Osteocyte (in vitro differentiated cells): ENCODE measurements around the gene TBRG1. TPM values are rescaled to one million over a fixed set of nuclear protein-coding genes. Genes with fewer than 3 reads are reported as not detected.
A peak's percentile ranks its signal among the peaks of the same experiment; 100 is the strongest.

Experiments used
- DNase-seq: peaks from one replicate; pipeline ENCODE4 v3.0.0; 2021; ENCODE audit warnings: mixed read lengths; ENCODE audit not compliant: unreplicated experiment; ENCODE audit errors: extremely low spot score
- H3K27ac Mint-ChIP-seq: one replicate; pipeline ENCODE4 v1.8.0; 2021; ENCODE audit warnings: mild to moderate bottlenecking, mixed read lengths; ENCODE audit not compliant: unreplicated experiment
- H3K27me3 Mint-ChIP-seq: one replicate; pipeline ENCODE4 v1.8.0; 2021; ENCODE audit warnings: mixed read lengths; ENCODE audit not compliant: unreplicated experiment
- H3K36me3 Mint-ChIP-seq: one replicate; pipeline ENCODE4 v1.8.0; 2021; ENCODE audit warnings: mixed read lengths; ENCODE audit not compliant: unreplicated experiment
- H3K4me1 Mint-ChIP-seq: one replicate; pipeline ENCODE4 v1.8.0; 2021; ENCODE audit warnings: mixed read lengths; ENCODE audit not compliant: unreplicated experiment
- H3K4me3 Mint-ChIP-seq: one replicate; pipeline ENCODE4 v1.8.0; 2021; ENCODE audit warnings: mild to moderate bottlenecking, moderate library complexity, mixed read lengths; ENCODE audit not compliant: unreplicated experiment
- H3K9me3 Mint-ChIP-seq: one replicate; pipeline ENCODE4 v1.8.0; 2021; ENCODE audit warnings: mixed read lengths; ENCODE audit not compliant: unreplicated experiment
- total RNA-seq: library from RNA; stranded (reverse); gene quantifications from 2 replicates; pipeline ENCODE4 v1.2.1, GENCODE V29; 2021
- TF ChIP-seq, protein P1 (sequence below): fragments of 200-600 bp; sonication (generic); IDR thresholded peaks from 2 replicates; pipeline ENCODE4 v1.5.0; 2021; ENCODE audit warnings: antibody characterized with exemption, mild to moderate bottlenecking, moderate library complexity

TBRG1 gene
- total RNA-seq, 1 donor from 2014 or later: 34.8 TPM

DNA sequence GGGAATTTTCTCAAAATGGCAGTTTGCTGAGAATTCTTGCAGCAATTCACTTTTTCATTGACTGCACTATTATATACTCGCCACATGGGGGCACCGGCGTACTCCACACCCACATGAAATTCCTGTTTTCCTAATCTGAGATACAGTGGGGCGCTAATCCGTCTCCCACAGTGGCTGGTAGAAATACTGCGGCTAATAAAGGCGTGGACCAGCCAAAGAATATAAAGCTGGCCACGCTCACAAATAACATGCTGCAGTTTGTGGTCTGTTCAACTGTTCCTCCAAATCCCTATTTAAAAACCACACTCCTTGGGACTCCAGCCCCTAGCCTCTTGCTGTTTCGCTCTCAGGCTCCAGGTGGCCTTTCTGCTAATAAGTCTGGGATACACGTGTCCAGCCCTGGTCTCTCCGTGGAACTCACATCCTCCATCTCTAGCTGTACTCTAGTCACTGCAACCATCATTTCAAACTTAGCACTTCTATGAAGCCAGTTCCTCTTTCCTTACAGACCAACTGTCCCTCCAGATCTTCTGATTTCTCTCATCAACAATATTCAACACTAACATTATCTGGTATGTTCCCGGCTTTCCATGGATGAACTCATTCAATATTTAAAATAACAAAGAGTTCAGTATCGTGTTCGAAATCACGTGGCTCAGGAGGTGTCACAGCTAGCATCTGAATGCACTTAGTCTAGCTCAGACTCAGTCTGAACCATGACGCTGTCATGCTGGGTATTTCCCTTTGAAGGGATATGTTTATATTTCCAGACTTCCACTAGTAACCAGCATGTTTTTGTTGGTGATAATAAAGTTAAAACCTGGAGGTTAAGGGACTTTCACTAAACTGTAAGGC is 22.0 kb downstream of the TBRG1 start:
- H3K4me3 Mint-ChIP-seq: peak overlapping the region; percentile 0

GRCh38 chr11:124646148-124646547 is 23.5 kb downstream of the TBRG1 start:
- no peak overlapping the region for H3K27ac Mint-ChIP-seq
- H3K4me1 Mint-ChIP-seq: peaks cover 4% of the 10 kb centered on the region
- H3K27me3 Mint-ChIP-seq: no peaks in the 10 kb centered on the region
- no peaks in the 10 kb centered on the region for H3K36me3 Mint-ChIP-seq
- TF ChIP-seq, protein P1, sequence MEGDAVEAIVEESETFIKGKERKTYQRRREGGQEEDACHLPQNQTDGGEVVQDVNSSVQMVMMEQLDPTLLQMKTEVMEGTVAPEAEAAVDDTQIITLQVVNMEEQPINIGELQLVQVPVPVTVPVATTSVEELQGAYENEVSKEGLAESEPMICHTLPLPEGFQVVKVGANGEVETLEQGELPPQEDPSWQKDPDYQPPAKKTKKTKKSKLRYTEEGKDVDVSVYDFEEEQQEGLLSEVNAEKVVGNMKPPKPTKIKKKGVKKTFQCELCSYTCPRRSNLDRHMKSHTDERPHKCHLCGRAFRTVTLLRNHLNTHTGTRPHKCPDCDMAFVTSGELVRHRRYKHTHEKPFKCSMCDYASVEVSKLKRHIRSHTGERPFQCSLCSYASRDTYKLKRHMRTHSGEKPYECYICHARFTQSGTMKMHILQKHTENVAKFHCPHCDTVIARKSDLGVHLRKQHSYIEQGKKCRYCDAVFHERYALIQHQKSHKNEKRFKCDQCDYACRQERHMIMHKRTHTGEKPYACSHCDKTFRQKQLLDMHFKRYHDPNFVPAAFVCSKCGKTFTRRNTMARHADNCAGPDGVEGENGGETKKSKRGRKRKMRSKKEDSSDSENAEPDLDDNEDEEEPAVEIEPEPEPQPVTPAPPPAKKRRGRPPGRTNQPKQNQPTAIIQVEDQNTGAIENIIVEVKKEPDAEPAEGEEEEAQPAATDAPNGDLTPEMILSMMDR: no peak
- no peaks in the 10 kb centered on the region for H3K9me3 Mint-ChIP-seq
- DNase-seq: no peak
- no peak overlapping the region for H3K4me3 Mint-ChIP-seq

More for the DNA sequence above, 22.0 kb downstream of the TBRG1 start:
- Mint-ChIP-seq H3K4me1 (peaks cover 4% of the 10 kb centered on the region), H3K9me3 (no peaks in the 10 kb centered on the region), H3K27me3 (no peaks in the 10 kb centered on the region), H3K27ac (no peak overlapping the region), H3K36me3 (no peaks in the 10 kb centered on the region)
- TF ChIP-seq, protein P1: peak; percentile 84
- no peak for DNase-seq

DNA sequence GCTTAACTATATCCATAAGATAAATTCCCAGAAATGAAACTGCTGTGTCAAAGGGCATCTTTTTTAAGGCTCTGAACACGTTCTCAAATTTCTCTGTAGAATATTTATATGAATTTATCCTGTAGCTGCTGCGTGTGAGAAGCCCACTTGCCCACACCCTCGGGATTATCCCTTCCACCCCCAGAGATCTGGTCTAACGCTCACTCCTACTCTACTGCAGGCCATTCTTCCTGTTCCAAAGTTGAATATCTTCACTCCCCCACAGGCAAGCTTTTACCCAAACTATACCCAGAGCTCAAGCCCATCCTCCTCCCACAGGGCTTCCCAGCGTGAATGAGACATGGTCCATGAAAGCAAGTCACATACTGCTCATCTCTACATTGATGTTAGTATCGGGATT is 25.9 kb downstream of the TBRG1 start:
- TF ChIP-seq, protein P1: no peak
- DNase-seq: no peak
- Mint-ChIP-seq H3K36me3 (peaks cover 6% of the 10 kb centered on the region), H3K9me3 (no peaks in the 10 kb centered on the region), H3K4me1 (peaks cover 4% of the 10 kb centered on the region), H3K4me3 (no peak overlapping the region), H3K27ac (no peak overlapping the region), H3K27me3 (no peaks in the 10 kb centered on the region)

- Mint-ChIP-seq H3K4me1 (peaks cover 12% of the 10 kb centered on the region), H3K4me3 (peak overlapping the region; percentile 8), H3K27ac (peak overlapping the region; percentile 19)
These were observed 34.3 kb downstream of the TBRG1 start for GRCh38 chr11:124656774-124657630.

More at GRCh38 chr11:124656774-124657630, 34.3 kb downstream of the TBRG1 start:
- TF ChIP-seq, protein P1: no peak
- no peaks in the 10 kb centered on the region for H3K9me3 Mint-ChIP-seq
- no peak for DNase-seq
- H3K36me3 Mint-ChIP-seq: peaks cover 8% of the 10 kb centered on the region
- no peaks in the 10 kb centered on the region for H3K27me3 Mint-ChIP-seq
